IMR-90 (cell line): ENCODE results near the gene IFIH1. TPM values are rescaled to one million over a fixed set of nuclear protein-coding genes. Genes with fewer than 3 reads are reported as not detected.
A peak's percentile ranks its signal among the peaks of the same experiment; 100 is the strongest.

ENCODE experiments used
- ATAC-seq: fragments of 200-7000 bp; cut with Tn5 transposase; 2 replicates; pipeline ENCODE4 v1.9.1; 2020; ENCODE audit warnings: low read depth, mild to moderate bottlenecking, moderate library complexity
- Bru-seq: library from RNA; stranded (reverse); fragments of 400-500 nt; gene quantifications from one replicate; lab custom pipeline; 2021; lab: Mats Ljungman, UMichigan
- BruChase-seq, 2 experiments: library from RNA; stranded (reverse); fragments of 400-500 nt; gene quantifications; one replicate each; lab custom pipeline; 2021; lab: Mats Ljungman, UMichigan
- BruUV-seq: library from RNA; stranded (reverse); fragments of 400-500 nt; replicated peaks from 2 replicates; lab custom pipeline; 2021; lab: Mats Ljungman, UMichigan
- CTCF ChIA-PET: fragments of 300-600 bp; formaldehyde crosslinking; extraction: SDS; loops from one replicate; lab custom pipeline; 2021; ENCODE audit warnings: antibody characterized with exemption; lab: Yijun Ruan, JAX
- POLR2A ChIA-PET: fragments of 300-600 bp; sonication (Branson Sonifier 250); formaldehyde crosslinking; loops from one replicate; lab custom pipeline; 2022; ENCODE audit warnings: antibody characterized with exemption; ENCODE audit not compliant: unreplicated experiment; lab: Charles Lee
- DNase-seq: peaks from one replicate; pipeline ENCODE4 v3.0.0; 2013
- H2AFZ ChIP-seq: replicated peaks from 2 replicates; pipeline ENCODE3; 2013; ENCODE audit warnings: low read length, mild to moderate bottlenecking; ENCODE audit not compliant: poor library complexity
- H2AK5ac ChIP-seq: 2 replicates; pipeline ENCODE4 v1.6.1; 2013; ENCODE audit warnings: low read depth, low read length, inconsistent platforms
- H2AK9ac ChIP-seq: replicated peaks from 2 replicates; pipeline ENCODE3; 2013; ENCODE audit warnings: mild to moderate bottlenecking, low read depth, low read length, moderate library complexity; ENCODE audit not compliant: poor library complexity
- H2BK120ac ChIP-seq: 2 replicates; pipeline ENCODE4 v1.6.1; 2013; ENCODE audit warnings: low read depth, low read length, inconsistent platforms
- H2BK15ac ChIP-seq: 3 replicates; pipeline ENCODE4 v1.6.1; 2013; ENCODE audit warnings: low read depth, low read length, inconsistent platforms
- H2BK20ac ChIP-seq: 2 replicates; pipeline ENCODE4 v1.6.1; 2013; ENCODE audit warnings: low read depth, mild to moderate bottlenecking, inconsistent platforms, low read length, moderate library complexity
- H2BK5ac ChIP-seq: 2 replicates; pipeline ENCODE4 v1.6.1; 2013; ENCODE audit warnings: mild to moderate bottlenecking, low read depth, low read length, inconsistent platforms; ENCODE audit not compliant: poor library complexity, severe bottlenecking
- H3K14ac ChIP-seq: replicated peaks from 2 replicates; pipeline ENCODE4 v1.6.1; 2013; ENCODE audit warnings: low read depth, low read length, inconsistent platforms
- H3K18ac ChIP-seq: 2 replicates; pipeline ENCODE4 v1.6.1; 2013; ENCODE audit warnings: low read depth, low read length, control low read depth
- H3K23ac ChIP-seq: 2 replicates; pipeline ENCODE4 v1.6.1; 2013; ENCODE audit warnings: low read depth, low read length, inconsistent platforms
- H3K27ac ChIP-seq: 2 replicates; pipeline ENCODE4 v1.5.1; 2013; ENCODE audit warnings: mild to moderate bottlenecking, control low read depth, low read length; ENCODE audit not compliant: insufficient read depth
- H3K27me3 ChIP-seq: 2 replicates; pipeline ENCODE4 v1.6.1; 2013; ENCODE audit warnings: low read length; ENCODE audit not compliant: control insufficient read depth, insufficient read depth
- H3K36me3 ChIP-seq: 2 replicates; pipeline ENCODE4 v1.6.1; 2013; ENCODE audit warnings: low read length, mixed read lengths; ENCODE audit not compliant: control insufficient read depth, insufficient read depth
- H3K4ac ChIP-seq: 2 replicates; pipeline ENCODE4 v1.6.1; 2013; ENCODE audit warnings: low read depth, low read length, inconsistent platforms
- H3K4me1 ChIP-seq: 2 replicates; pipeline ENCODE4 v1.6.1; 2013; ENCODE audit warnings: low read length, mixed read lengths; ENCODE audit not compliant: control insufficient read depth, insufficient read depth
- H3K4me2 ChIP-seq: 2 replicates; pipeline ENCODE4 v1.6.1; 2013; ENCODE audit warnings: low read depth, mild to moderate bottlenecking, control low read depth, low read length, moderate library complexity
- H3K4me3 ChIP-seq: 2 replicates; pipeline ENCODE4 v1.5.1; 2013; ENCODE audit warnings: low read depth, mild to moderate bottlenecking, control low read depth, low read length, moderate library complexity; ENCODE audit not compliant: insufficient read depth
- H3K56ac ChIP-seq: 2 replicates; pipeline ENCODE4 v1.6.1; 2013; ENCODE audit warnings: low read length, inconsistent platforms; ENCODE audit not compliant: insufficient read depth; ENCODE audit errors: extremely low read depth
- H3K79me1 ChIP-seq, 2 experiments: 2 replicates each; pipeline ENCODE4 v1.6.1; 2013; ENCODE audit warnings: low read length in 2 of 2, inconsistent platforms in 1 of 2, low read depth in 1 of 2
- H3K9ac ChIP-seq: 2 replicates; pipeline ENCODE4 v1.6.1; 2013; ENCODE audit warnings: low read depth, low read length, control low read depth
- H3K9me1 ChIP-seq: 2 replicates; pipeline ENCODE4 v1.6.1; 2013; ENCODE audit warnings: low read length, inconsistent platforms; ENCODE audit not compliant: insufficient read depth
- H3K9me3 ChIP-seq: 2 replicates; pipeline ENCODE4 v1.6.1; 2013; ENCODE audit warnings: low read length; ENCODE audit not compliant: control insufficient read depth, insufficient read depth
- H4K20me1 ChIP-seq: 2 replicates; pipeline ENCODE4 v1.6.1; 2013; ENCODE audit warnings: low read length, inconsistent platforms; ENCODE audit not compliant: insufficient read depth
- H4K5ac ChIP-seq: 2 replicates; pipeline ENCODE4 v1.6.1; 2013; ENCODE audit warnings: mild to moderate bottlenecking, low read depth, low read length, control low read depth
- H4K8ac ChIP-seq, 2 experiments: 2 replicates each; pipeline ENCODE4 v1.6.1; 2013; ENCODE audit warnings: low read depth in 2 of 2, low read length in 2 of 2, control low read depth in 1 of 2, inconsistent platforms in 1 of 2
- H4K91ac ChIP-seq: 2 replicates; pipeline ENCODE4 v1.6.1; 2013; ENCODE audit warnings: low read depth, low read length, inconsistent platforms; ENCODE audit not compliant: insufficient read depth
- CTCF ChIP-seq: conservative IDR thresholded peaks from 2 replicates; pipeline ENCODE4 v1.5.1; 2012; ENCODE audit warnings: mild to moderate bottlenecking, low read depth, low read length, improper control_type of control experiment
- FOS ChIP-seq: fragments of 150-350 bp; IDR thresholded peaks from 2 replicates; pipeline ENCODE4 v1.6.1; 2016; ENCODE audit warnings: low read depth, low read length
- MAZ ChIP-seq: IDR thresholded peaks from 2 replicates; pipeline ENCODE4 v1.6.1; 2012; ENCODE audit warnings: low read depth, mild to moderate bottlenecking, low read length, improper control_type of control experiment, moderate library complexity, borderline replicate concordance
- MXI1 ChIP-seq: IDR thresholded peaks from 2 replicates; pipeline ENCODE4 v1.6.1; 2012; ENCODE audit warnings: low read depth, mild to moderate bottlenecking, low read length, moderate library complexity, borderline replicate concordance
- WGBS, 2 experiments: methylation state at CpG; one replicate each; pipeline versions ENCODE4 v1.1.5 to v1.1.7; 2013; ENCODE audit warnings: missing lambda C conversion rate in 2 of 2; ENCODE audit not compliant: insufficient read length in 1 of 2; ENCODE audit errors: extremely low coverage in 2 of 2; 5-methylcytosine and 5-hydroxymethylcytosine counted together
- dilution Hi-C: fragments of 300-500 bp; cut with HindIII; formaldehyde crosslinking; loops from one replicate; pipeline ENCODE4 v1.14.3; 2018; ENCODE audit warnings: low sequenced_read_pairs; ENCODE audit not compliant: unreplicated experiment
- in situ Hi-C: fragments of 300-500 bp; cut with MboI; formaldehyde crosslinking; loops from 3 replicates; pipeline ENCODE4 v1.14.3; 2019; ENCODE audit warnings: low sequenced_read_pairs, inconsistent platforms, mixed read lengths
- intact Hi-C: fragments of 100-400 bp; cut with micrococcal nuclease; formaldehyde crosslinking; loops from 2 replicates; pipeline ENCODE4 v1.10.0; 2022
- long read RNA-seq: library from polyadenylated mRNA; unstranded; transcript quantifications from one replicate; pipeline ENCODE4 v2.0.0, GENCODE V29; 2021; ENCODE audit not compliant: unreplicated experiment
- polyA plus RNA-seq, 3 experiments: library from polyadenylated mRNA; depleted of rRNA; stranded (reverse); fragments of >200 nt; gene quantifications; 2 replicates each; pipeline ENCODE4 v1.2.3, GENCODE V29; 2012; ENCODE audit warnings: low replicate concordance in 1 of 3
- total RNA-seq: library from RNA; depleted of rRNA; stranded (reverse); fragments of >200 nt; gene quantifications from 2 replicates; pipeline ENCODE4 v1.2.3, GENCODE V29; 2012; rRNA removed

IFIH1 gene
- 1.4 and 2.2 TPM in 2 replicates for total RNA-seq
- 0.76 and 1.3 TPM in 2 replicates for polyA plus RNA-seq (2012; rRNA removed)
- 0.27 and 0.88 TPM in 2 replicates for polyA plus RNA-seq (2012; cell fraction: cytosol; rRNA removed)
- polyA plus RNA-seq (2012; cell fraction: nucleus; rRNA removed; ENCODE audit: low replicate concordance), result 0.55 and 0.79 TPM in 2 replicates
- percentile 32 among the genes with signal in this experiment for Bru-seq, nascent RNA
- percentile 25 among the genes with signal in this experiment for BruChase-seq, experiment 1, labeled RNA remaining after a 6-hour chase
- BruChase-seq, experiment 2, labeled RNA remaining after a 2-hour chase, result percentile 24 among the genes with signal in this experiment
- long read RNA-seq, partial matches to known transcripts, result 1 of 3 reads
- long read RNA-seq, other reads (novel, unspliced or antisense), result 1 of 3 reads

DNA sequence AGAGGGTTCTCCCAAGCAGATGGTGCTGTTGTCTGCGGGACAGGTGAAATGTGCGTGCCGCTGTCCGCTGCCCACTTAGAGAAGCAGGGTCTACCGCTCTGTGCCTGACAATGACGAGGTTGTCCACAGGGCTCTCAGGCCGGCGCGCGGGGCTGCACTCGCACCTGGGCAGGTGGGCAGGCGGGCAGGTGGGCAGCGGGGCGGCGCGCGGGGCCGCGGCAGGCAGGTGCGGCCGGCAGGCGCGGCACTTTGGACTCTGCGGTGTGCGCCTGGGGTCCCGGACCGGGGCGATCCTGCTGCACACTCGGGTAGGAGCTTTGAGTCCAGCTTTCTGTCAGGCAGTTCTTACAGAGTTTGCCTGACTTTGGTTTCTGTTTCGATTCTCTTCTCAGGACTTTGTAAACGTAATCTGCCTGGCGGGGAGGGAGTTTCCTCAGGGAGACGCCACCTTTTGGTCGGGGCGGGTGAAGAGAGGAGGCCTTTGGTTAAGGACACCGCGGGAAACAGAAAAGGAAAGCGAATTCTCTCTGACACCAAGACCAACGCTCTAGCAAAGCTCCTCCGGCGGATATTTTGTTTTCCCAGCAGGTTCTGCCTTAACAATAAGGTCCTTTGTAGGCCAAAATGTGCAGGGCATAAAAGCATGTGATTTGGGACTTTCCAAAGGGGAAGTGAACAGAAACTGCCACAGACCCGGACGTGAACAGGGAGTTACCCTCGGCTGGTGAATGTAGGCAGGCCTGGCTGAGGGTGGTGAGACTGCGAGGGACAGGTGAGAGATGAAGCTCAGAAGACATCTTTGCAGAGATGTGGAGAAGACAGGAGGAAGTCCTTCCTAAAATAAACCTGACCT is at the start of gene IFIH1:
TSS of gene IFIH1 (minus strand) at position 357 of the 853 bp plus-strand sequence. CDS start 377 bp downstream, outside the sequence.
- Histone ChIP-seq H3K23ac (peak within 1 kb of the TSS; percentile 41), H3K27me3 (no peaks in the 10 kb centered on the region), H4K20me1 (no peaks in the 10 kb centered on the region), H3K9me3 (no peaks in the 10 kb centered on the region), H3K9me1 (no peaks in the 10 kb centered on the region), H3K14ac (peak within 1 kb of the TSS; percentile 89), H3K4me3 (peak within 1 kb of the TSS; percentile 70), H2AK5ac (no peak within 1 kb of the TSS), H3K56ac (peak within 1 kb of the TSS; percentile 82), H2BK120ac (peak within 1 kb of the TSS; percentile 91), H2AK9ac (peak within 1 kb of the TSS; percentile 86), H4K8ac (peak within 1 kb of the TSS; percentile 76 to 89), H3K4ac (peak within 1 kb of the TSS; percentile 50), H2BK15ac (peak within 1 kb of the TSS; percentile 66; the same call in 1 of the 3 replicates), H3K4me1 (no peaks in the 10 kb centered on the region), H3K36me3 (no peaks in the 10 kb centered on the region), H3K18ac (peak within 1 kb of the TSS; percentile 31), H3K9ac (peak within 1 kb of the TSS; percentile 83), H3K4me2 (peak within 1 kb of the TSS; percentile 96), H4K5ac (peak within 1 kb of the TSS; percentile 66), H3K79me1 (no peaks in the 10 kb centered on the region), H2BK5ac (peak within 1 kb of the TSS; percentile 21), H2AFZ (peak within 1 kb of the TSS; percentile 99), H3K27ac (peak within 1 kb of the TSS; percentile 10; the same call in 1 of the 2 replicates), H2BK20ac (peak within 1 kb of the TSS; percentile 79; the same call in 1 of the 2 replicates), H4K91ac (peak within 1 kb of the TSS; percentile 84)
- no TSS peak for BruUV-seq
- ChIA-PET POLR2A (no interaction called here), CTCF (interaction anchor here (0.7 to 1.0 kb wide), 2 partner anchors 16 to 343 kb away, joined by 3 to 5 read pairs; no protein-coding TSS in a partner anchor)
- WGBS, 2 experiments, result 4% methylated on average over 19 of the region's 45 CpGs; no CpG with 5 or more reads in 1 of the 2 experiments
- DNase-seq (peak; percentile 89), ATAC-seq (peak; percentile 97)
- TF ChIP-seq FOS, result no peak
- TF ChIP-seq MAZ, result peak; percentile 56; the same call in 1 of the 2 replicates
- peak; percentile 43 for TF ChIP-seq CTCF
- 0 out of 2 replicates have a peak, but pooled peaks have one; percentile 10 for TF ChIP-seq MXI1
- in situ Hi-C loops (loop anchor here (25.0 kb wide), 1 partner anchor 331 kb away; no protein-coding TSS in a partner anchor), intact Hi-C loops (no loop called here), dilution Hi-C loops (no loop called here)
